ENCODE data around the gene C1orf105.
"Not testable (repeated sequence)": the region's sequence is repeated elsewhere in the genome, so short reads cannot be mapped to it uniquely, and the experiment has no call there.

C1orf105 gene, protein sequence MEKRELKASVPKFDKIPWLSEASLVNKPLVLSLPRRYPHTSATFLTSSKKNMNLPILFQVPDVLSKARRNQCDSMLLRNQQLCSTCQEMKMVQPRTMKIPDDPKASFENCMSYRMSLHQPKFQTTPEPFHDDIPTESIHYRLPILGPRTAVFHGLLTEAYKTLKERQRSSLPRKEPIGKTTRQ

DNA sequence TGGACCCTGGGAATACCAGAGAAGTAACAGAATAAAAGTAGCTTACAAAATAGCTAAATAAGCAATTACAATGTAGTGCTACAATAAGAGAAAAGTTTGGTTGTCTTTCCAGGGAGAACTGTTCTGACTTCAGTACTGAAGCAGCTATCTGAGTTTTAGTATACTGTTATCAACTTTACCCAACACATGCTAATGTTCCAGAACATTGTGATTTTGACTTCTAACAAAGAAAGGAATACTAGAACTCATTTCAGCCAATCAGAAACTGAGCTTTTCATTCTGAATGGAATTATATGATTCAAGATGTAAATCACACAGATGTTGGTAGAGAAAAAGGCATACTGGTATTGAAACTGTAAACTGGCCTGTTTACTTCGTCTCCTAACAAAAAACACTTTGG, at the start of gene C1orf105:
Gene C1orf105 (plus strand): TSS at position 301 of the 400 bp plus-strand sequence. CDS start 201 bp downstream, outside the sequence.
- in situ Hi-C loops (cut with MboI; ENCODE audit: low sequenced_read_pairs) = no loop called here

DNA sequence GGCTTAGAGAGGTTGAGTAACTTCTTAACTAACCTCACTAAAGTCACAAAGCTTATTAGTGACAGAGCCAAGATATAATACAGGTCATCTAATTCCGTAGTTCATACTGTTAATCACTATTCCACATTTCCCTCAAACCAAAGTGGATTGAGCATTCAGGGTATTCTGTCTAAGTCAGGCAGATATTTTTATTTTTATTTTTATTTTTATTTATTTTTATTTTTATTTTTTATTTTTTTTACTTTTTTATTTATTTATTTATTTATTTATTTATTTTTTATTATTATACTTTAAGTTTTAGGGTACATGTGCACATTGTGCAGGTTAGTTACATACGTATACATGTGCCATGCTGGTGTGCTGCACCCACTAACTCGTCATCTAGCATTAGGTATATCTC, 48.8 kb upstream of the C1orf105 start:
- DNase-seq (ENCODE audit: low spot score in 2 of 2); H3K9me3 ChIP-seq; in situ Hi-C loops (cut with MboI; ENCODE audit: low sequenced_read_pairs); H3K4me3 ChIP-seq; H3K36me3 ChIP-seq (replicated peaks); H3K27me3 ChIP-seq (ENCODE audit: low read depth): not testable (repeated sequence)
- H3K4me1 ChIP-seq = peaks cover 22% of the 10 kb centered on the region

More for the DNA sequence above, at the start of gene C1orf105:
- no peaks in the 10 kb centered on the region for H3K9me3 ChIP-seq
- H3K4me1 ChIP-seq = no peaks in the 10 kb centered on the region
- no peak for DNase-seq (ENCODE audit: low spot score in 2 of 2)
- no peaks in the 10 kb centered on the region for H3K36me3 ChIP-seq (replicated peaks)
- H3K27me3 ChIP-seq (ENCODE audit: low read depth) = no peaks in the 10 kb centered on the region
- no peak within 1 kb of the TSS for H3K4me3 ChIP-seq

DNA sequence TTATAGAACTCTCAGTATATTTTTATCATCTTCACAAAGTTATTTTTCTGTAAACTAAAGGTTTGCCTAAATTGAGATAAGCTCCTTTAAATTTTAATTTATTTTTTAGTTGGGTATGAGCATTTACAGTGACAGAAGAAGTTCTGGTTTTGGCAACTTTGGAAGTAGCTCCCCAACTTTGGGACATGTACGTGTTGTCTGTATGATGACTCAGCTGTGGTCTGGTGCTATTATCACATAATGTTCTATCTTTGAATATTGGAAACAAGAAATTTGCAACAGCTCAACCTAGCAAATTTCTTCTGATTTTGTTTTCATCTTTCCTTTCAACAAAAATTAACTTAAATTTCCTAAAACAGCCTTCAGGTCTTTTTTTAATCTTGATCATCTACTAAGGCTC, 46.6 kb upstream of the C1orf105 start:
- Histone ChIP-seq H3K36me3 (replicated peaks) (no peaks in the 10 kb centered on the region), H3K4me1 (peaks cover 26% of the 10 kb centered on the region), H3K9me3 (no peaks in the 10 kb centered on the region), H3K27me3 (ENCODE audit: low read depth) (no peaks in the 10 kb centered on the region), H3K4me3 (no peak overlapping the region)
- in situ Hi-C loops (cut with MboI; ENCODE audit: low sequenced_read_pairs) = no loop called here
- DNase-seq (ENCODE audit: low spot score in 2 of 2) = no peak

DNA sequence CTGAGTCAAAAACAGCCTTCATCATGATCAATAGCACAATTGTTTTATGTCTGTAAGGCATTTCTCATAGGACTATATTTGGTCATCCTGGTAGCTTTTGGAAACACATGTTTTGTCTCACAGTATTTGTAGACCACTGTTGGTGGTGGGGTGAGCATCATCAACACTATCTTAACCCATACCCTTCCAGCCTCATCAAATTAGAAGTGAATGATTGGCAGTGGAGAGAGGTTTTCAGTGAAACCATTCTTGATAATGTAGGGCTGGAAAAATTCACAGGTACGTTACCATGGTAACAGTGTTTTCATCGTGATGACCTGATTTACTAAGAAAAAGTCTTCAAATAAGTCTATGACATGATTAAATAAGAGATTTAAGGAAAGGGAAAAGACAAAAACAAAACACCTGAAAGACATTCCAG, 45.3 kb upstream of the C1orf105 start:
- H3K4me1 ChIP-seq = peaks cover 26% of the 10 kb centered on the region
- H3K9me3 ChIP-seq = no peaks in the 10 kb centered on the region
- in situ Hi-C loops (cut with MboI; ENCODE audit: low sequenced_read_pairs) = no loop called here
- no peak overlapping the region for H3K4me3 ChIP-seq
- no peaks in the 10 kb centered on the region for H3K27me3 ChIP-seq (ENCODE audit: low read depth)
- peak in 1 of 2 experiments; percentile 28 for DNase-seq (ENCODE audit: low spot score in 2 of 2)
- H3K36me3 ChIP-seq (replicated peaks) = no peaks in the 10 kb centered on the region

DNA sequence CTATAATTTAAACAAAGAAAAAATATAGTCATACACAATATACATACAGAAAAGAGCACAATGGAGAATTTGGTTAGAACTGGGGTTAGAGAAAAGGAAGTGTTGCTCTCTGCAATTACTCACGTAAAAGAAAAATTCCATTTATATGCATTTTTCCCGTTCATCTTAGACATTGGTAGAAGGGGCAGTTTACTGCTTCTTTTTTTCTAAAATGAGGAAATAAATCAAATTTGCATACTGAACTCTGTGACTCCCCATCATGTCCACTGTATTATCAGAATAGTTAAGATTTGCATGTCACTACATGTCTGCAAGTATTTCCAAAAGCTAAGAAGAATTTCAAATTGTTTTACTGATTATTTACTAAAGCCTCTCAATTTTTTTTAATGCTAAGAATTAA, 44.1 kb upstream of the C1orf105 start:
- H3K36me3 ChIP-seq (replicated peaks) = no peaks in the 10 kb centered on the region
- DNase-seq (ENCODE audit: low spot score in 2 of 2) = no peak
- in situ Hi-C loops (cut with MboI; ENCODE audit: low sequenced_read_pairs) = no loop called here
- no peaks in the 10 kb centered on the region for H3K9me3 ChIP-seq
- no peaks in the 10 kb centered on the region for H3K27me3 ChIP-seq (ENCODE audit: low read depth)
- H3K4me1 ChIP-seq = peaks cover 29% of the 10 kb centered on the region
- no peak overlapping the region for H3K4me3 ChIP-seq

DNA sequence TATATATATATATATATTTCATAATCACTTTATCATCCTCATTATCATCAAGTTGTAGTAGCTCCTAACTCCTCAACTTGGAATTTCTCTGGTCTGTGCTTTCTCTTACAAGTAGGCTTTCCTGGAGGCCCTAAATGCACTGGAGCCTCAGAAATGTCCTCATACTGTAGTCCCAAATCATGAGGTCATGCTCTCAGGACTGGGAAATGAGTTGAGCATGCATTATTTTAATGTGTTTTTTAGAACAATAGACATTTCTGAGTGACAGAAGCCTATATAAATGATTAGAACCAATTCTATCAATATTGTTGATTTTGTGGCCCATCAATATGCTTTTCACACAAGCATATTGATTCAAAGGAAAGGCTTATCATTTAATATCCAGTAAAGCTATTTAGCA, 42.9 kb upstream of the C1orf105 start:
- H3K9me3 ChIP-seq = no peaks in the 10 kb centered on the region
- H3K4me1 ChIP-seq = peaks cover 41% of the 10 kb centered on the region
- no peaks in the 10 kb centered on the region for H3K27me3 ChIP-seq (ENCODE audit: low read depth)
- no peak for DNase-seq (ENCODE audit: low spot score in 2 of 2)
- in situ Hi-C loops (cut with MboI; ENCODE audit: low sequenced_read_pairs) = no loop called here
- H3K36me3 ChIP-seq (replicated peaks) = no peaks in the 10 kb centered on the region
- H3K4me3 ChIP-seq = no peak overlapping the region

DNA sequence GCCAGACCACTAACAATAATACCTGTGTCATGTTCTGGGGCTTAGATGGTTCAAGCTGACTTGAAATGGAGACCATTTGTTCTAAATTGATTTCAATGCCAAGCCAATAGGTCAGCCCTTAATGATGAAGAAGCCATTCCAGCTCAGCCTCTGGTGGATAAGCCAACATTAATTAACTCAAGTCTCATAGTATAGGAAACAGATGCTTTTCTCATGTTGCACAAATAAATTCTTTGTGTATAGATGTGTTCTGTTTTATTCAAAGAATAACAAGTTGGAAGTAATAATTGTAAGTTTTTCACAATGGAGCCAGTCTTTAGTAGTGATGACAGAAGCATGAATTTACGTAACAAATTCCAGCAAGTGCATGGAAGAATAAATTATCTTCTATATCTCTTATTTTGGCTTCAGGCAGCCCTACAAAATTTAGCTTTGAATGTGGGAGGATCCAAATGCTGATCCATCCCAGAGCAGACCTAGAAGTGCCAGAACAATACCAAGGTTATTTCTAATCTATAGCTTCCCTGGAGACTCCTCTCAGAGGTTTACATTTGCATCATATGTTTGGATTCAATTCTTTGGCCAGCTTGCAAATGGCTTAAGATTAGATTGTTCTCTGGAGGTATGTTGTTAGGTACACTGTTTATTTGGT, 42.2 kb upstream of the C1orf105 start:
- DNase-seq (ENCODE audit: low spot score in 2 of 2) = no peak
- Histone ChIP-seq H3K27me3 (ENCODE audit: low read depth) (no peaks in the 10 kb centered on the region), H3K36me3 (replicated peaks) (no peaks in the 10 kb centered on the region), H3K9me3 (no peaks in the 10 kb centered on the region), H3K4me1 (peaks cover 47% of the 10 kb centered on the region), H3K4me3 (no peak overlapping the region)
- in situ Hi-C loops (cut with MboI; ENCODE audit: low sequenced_read_pairs) = no loop called here

DNA sequence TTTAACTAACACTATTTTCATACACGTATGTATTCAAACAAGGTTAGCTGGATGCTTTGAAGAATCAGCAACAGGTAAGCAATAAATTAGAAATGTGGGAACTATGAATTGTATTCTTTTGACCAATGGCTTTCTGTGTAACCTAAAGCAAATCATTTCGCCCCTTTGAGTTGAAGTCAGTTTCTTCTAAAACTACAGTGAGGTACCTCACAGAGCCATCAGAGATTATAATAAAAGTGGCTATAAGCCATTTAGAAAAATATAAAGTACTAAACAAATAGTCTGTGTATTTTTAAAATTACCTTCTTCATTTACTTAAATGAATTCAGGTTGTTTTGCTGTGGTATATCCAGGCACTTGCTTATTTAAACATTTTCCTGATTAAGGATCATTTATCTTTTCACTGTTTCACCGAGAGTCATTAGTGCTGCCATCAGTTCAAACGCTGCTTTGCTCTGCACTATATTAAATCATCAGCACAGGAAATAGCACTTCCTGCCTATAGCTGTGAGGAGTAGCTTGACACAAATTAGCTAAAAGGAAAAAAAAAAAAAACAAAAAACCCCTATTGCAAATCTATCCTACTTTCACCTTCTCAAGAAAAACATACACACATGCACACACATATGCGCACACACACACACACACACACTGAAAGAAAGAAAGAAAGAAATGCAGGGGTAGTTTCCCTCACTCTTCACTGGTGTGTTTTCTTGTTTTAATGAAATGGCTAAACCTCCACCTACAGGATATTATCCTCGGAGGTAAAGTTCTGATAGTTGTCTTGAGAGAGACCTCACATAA, 39.8 kb upstream of the C1orf105 start:
- peaks cover 41% of the 10 kb centered on the region for H3K4me1 ChIP-seq
- H3K4me3 ChIP-seq = no peak overlapping the region
- in situ Hi-C loops (cut with MboI; ENCODE audit: low sequenced_read_pairs) = no loop called here
- H3K36me3 ChIP-seq (replicated peaks) = no peaks in the 10 kb centered on the region
- no peak for DNase-seq (ENCODE audit: low spot score in 2 of 2)
- H3K27me3 ChIP-seq (ENCODE audit: low read depth) = no peaks in the 10 kb centered on the region
- no peaks in the 10 kb centered on the region for H3K9me3 ChIP-seq

DNA sequence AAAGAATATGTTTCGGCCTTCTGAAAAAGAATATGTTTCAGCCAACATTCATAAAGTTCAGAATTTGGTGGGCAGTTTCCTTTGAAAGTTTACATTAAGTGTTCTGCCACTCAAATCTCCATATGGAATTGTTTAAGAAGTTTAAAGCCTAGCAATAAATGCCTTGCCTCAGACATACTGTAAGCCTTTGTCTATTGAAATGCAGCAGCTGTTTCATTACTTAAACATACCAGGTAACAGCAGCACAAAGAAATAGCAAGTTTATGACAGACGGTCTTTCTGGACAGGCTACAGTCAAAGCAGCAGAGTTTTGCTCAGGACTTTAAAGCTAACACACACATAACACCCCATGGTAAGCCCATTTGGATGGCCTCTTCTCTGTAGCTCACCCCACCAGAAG, 38.5 kb upstream of the C1orf105 start:
- peak; percentile 35 to 91 for DNase-seq (ENCODE audit: low spot score in 2 of 2)
- in situ Hi-C loops (cut with MboI; ENCODE audit: low sequenced_read_pairs) = no loop called here
- no peaks in the 10 kb centered on the region for H3K36me3 ChIP-seq (replicated peaks)
- no peaks in the 10 kb centered on the region for H3K9me3 ChIP-seq
- no peaks in the 10 kb centered on the region for H3K27me3 ChIP-seq (ENCODE audit: low read depth)
- H3K4me3 ChIP-seq = no peak overlapping the region
- H3K4me1 ChIP-seq = peaks cover 33% of the 10 kb centered on the region

DNA sequence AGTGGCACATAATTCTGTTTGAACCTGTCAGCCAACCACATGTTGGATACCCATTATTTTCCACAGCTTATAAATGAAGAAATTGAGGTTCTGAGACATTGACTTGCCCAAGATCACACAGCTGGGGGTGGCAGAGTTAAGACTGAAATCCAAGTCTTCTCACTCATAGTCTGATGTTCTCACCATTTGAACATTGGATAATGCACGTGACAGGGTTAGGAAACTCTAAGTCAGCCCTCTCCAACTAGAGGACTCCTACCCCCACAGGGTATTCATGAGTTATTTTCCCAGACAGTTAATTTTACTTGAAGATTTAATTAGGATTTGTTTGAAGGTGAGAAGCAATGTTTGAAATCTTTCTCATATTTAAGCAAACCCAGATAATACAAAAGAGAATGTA, 38.1 kb upstream of the C1orf105 start:
- no peak overlapping the region for H3K4me3 ChIP-seq
- no peaks in the 10 kb centered on the region for H3K36me3 ChIP-seq (replicated peaks)
- peaks cover 33% of the 10 kb centered on the region for H3K4me1 ChIP-seq
- H3K27me3 ChIP-seq (ENCODE audit: low read depth) = no peaks in the 10 kb centered on the region
- H3K9me3 ChIP-seq = no peaks in the 10 kb centered on the region
- in situ Hi-C loops (cut with MboI; ENCODE audit: low sequenced_read_pairs) = no loop called here
- DNase-seq (ENCODE audit: low spot score in 2 of 2) = no peak

DNA sequence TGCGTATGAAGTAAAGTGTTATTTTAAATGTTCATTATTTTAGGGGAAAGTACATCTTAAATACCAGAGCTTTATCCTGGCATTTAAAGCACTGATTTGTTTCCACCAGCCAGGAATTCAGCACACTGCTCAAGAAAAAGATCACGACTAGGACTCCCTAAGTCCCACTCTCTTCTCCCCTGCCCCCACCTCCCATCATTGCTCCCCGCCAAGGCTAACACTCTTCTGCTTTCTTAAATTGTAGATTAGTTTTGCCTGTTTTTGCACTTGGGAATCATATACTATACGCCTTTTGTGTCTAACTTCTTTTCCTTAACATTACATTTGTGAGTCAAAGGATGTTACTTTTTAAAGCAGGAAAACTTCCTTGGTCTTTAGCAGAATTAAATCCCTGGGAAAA, 37.5 kb upstream of the C1orf105 start:
- no peaks in the 10 kb centered on the region for H3K9me3 ChIP-seq
- no peak overlapping the region for H3K4me3 ChIP-seq
- in situ Hi-C loops (cut with MboI; ENCODE audit: low sequenced_read_pairs) = no loop called here

DNA sequence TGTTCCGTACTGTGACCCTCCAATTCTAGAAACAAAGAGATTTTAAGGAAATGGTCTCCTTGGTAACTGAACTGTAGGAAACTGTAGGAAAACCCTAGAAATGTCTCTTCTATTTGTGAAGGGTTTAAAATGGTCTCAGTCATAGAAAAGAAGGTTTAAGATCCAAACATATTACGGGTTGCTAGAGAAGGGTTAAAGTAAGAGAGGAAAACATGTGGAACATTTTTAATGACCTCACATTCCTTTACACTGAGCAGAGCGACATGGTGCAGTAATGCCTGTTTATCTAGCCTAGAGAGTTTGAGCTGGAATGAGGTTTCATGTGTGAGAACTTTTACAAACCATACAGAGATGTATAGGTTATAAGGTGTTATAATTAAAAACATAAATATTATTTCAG, 36.9 kb upstream of the C1orf105 start:
- Histone ChIP-seq H3K9me3 (no peaks in the 10 kb centered on the region), H3K36me3 (replicated peaks) (no peaks in the 10 kb centered on the region), H3K4me3 (no peak overlapping the region), H3K4me1 (peaks cover 29% of the 10 kb centered on the region), H3K27me3 (ENCODE audit: low read depth) (no peaks in the 10 kb centered on the region)
- in situ Hi-C loops (cut with MboI; ENCODE audit: low sequenced_read_pairs) = no loop called here
- no peak for DNase-seq (ENCODE audit: low spot score in 2 of 2)

More for the DNA sequence above, 37.5 kb upstream of the C1orf105 start:
- peaks cover 31% of the 10 kb centered on the region for H3K4me1 ChIP-seq
- DNase-seq (ENCODE audit: low spot score in 2 of 2) = no peak
- no peaks in the 10 kb centered on the region for H3K27me3 ChIP-seq (ENCODE audit: low read depth)
- H3K36me3 ChIP-seq (replicated peaks) = no peaks in the 10 kb centered on the region

DNA sequence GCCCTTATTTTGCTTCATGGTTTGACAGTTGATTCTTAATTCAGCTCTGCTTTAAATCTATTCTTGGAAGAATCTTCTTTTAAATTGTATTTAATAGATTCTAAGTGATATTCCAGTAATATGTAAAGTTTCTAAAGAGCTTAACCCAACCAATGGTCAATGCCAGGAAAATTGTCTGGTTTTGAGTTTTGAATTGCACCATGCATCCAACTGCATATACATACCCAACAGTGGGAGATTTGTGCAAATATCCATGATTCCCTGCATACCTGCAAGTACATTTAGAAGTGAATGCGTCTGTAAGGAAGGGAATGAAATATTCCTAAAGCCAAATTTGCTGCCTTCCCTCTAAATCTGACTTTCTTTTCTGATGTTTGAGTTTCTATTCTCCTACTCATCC, 35.8 kb upstream of the C1orf105 start:
- Histone ChIP-seq H3K4me3 (no peak overlapping the region), H3K36me3 (replicated peaks) (no peaks in the 10 kb centered on the region), H3K27me3 (ENCODE audit: low read depth) (no peaks in the 10 kb centered on the region), H3K4me1 (peaks cover 29% of the 10 kb centered on the region), H3K9me3 (no peaks in the 10 kb centered on the region)
- DNase-seq (ENCODE audit: low spot score in 2 of 2) = no peak
- in situ Hi-C loops (cut with MboI; ENCODE audit: low sequenced_read_pairs) = no loop called here

DNA sequence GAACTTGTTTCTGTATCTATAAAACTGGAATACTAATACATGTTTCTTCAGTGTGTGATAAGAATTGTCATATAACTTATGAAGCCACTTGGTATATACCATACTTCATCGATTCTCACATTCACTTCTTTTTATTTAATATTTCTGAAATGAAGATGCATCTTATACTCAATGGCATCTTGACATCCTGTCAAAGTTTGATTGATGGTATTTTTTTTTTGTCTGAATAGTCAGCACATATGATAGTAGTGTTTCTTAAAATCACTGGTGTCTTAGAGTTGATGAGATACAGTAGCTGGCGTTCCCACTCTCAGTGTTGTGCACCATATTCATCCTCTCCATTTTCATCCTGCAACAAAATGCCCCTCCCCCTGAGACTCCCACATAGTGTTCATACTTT, 34.4 kb upstream of the C1orf105 start:
- Histone ChIP-seq H3K4me1 (peaks cover 28% of the 10 kb centered on the region), H3K36me3 (replicated peaks) (no peaks in the 10 kb centered on the region)
- in situ Hi-C loops (cut with MboI; ENCODE audit: low sequenced_read_pairs) = no loop called here

More for the DNA sequence above, 34.4 kb upstream of the C1orf105 start:
- Histone ChIP-seq H3K4me3 (no peak overlapping the region), H3K9me3 (no peaks in the 10 kb centered on the region), H3K27me3 (ENCODE audit: low read depth) (no peaks in the 10 kb centered on the region)
- DNase-seq (ENCODE audit: low spot score in 2 of 2) = no peak

Measured in HAP-1 (cell line).